ENCODE measurements around the gene POU2AF3.

Gene POU2AF3

GRCh38 chr11:111320728-111321568, 22.6 kb downstream of the POU2AF3 start:
- peak overlapping the region; percentile 68 for H2AFZ ChIP-seq (ENCODE audit: low read depth, low read length)
- H3K9ac ChIP-seq (ENCODE audit: low read length), result no peak overlapping the region
- no peak overlapping the region for H4K8ac ChIP-seq (ENCODE audit: low read length)
- no peak for DNase-seq
- H3K79me1 ChIP-seq (replicated peaks; ENCODE audit: low read length, poor library complexity, severe bottlenecking), result no peaks in the 10 kb centered on the region
- 87% methylated on average over 5 of the region's 5 CpGs for WGBS
- no peak overlapping the region for H2BK120ac ChIP-seq (ENCODE audit: low read depth, low read length)
- H3K36me3 ChIP-seq (ENCODE audit: control insufficient read depth in 1 of 2, insufficient read depth in 2 of 2, low read depth in 1 of 2, low read length in 2 of 2), result no peaks in the 10 kb centered on the region
- no peak overlapping the region for H3K4me2 ChIP-seq (ENCODE audit: low read length, poor library complexity, severe bottlenecking)
- H3K18ac ChIP-seq (ENCODE audit: low read depth in 1 of 2, low read length in 2 of 2), result no peak overlapping the region
- H2AK5ac ChIP-seq (ENCODE audit: low read length, severe bottlenecking), result no peak overlapping the region
- H3K27me3 ChIP-seq (ENCODE audit: control insufficient read depth in 1 of 2, insufficient read depth in 1 of 2, low read length in 2 of 2), result peaks cover 4 to 34% of the 10 kb centered on the region in 2 experiments
- H3K4ac ChIP-seq (ENCODE audit: low read depth in 1 of 2, low read length in 2 of 2), result no peak overlapping the region
- H2BK5ac ChIP-seq (ENCODE audit: low read depth, low read length, poor library complexity, severe bottlenecking), result no peak overlapping the region
- H3K9me3 ChIP-seq (ENCODE audit: control insufficient read depth, low read length), result peaks cover 3% of the 10 kb centered on the region
- H3K14ac ChIP-seq (ENCODE audit: low read length in 2 of 2), result no peak overlapping the region
- H3K4me1 ChIP-seq (ENCODE audit: control insufficient read depth, insufficient read depth, low read depth, low read length), result no peaks in the 10 kb centered on the region
- H2BK12ac ChIP-seq (ENCODE audit: low read length in 2 of 2), result no peak overlapping the region
- no peak overlapping the region for H3K4me3 ChIP-seq (ENCODE audit: insufficient read depth in 1 of 2, low read depth in 1 of 2, low read length in 2 of 2)
- no peak overlapping the region for H4K91ac ChIP-seq (ENCODE audit: low read length)
- no peak overlapping the region for H3K27ac ChIP-seq (ENCODE audit: low read length, poor library complexity, severe bottlenecking)
- H2BK15ac ChIP-seq (ENCODE audit: low read depth, poor library complexity, severe bottlenecking), result no peak overlapping the region
- H3K23ac ChIP-seq (ENCODE audit: low read length in 2 of 2), result no peak overlapping the region

- Histone ChIP-seq H3K4me1 (ENCODE audit: control insufficient read depth, insufficient read depth, low read depth, low read length) (no peaks in the 10 kb centered on the region), H3K9me3 (ENCODE audit: control insufficient read depth, low read length) (no peaks in the 10 kb centered on the region), H2BK12ac (ENCODE audit: low read length in 2 of 2) (no peak overlapping the region), H2AK5ac (ENCODE audit: low read length, severe bottlenecking) (no peak overlapping the region), H2AFZ (ENCODE audit: low read depth, low read length) (no peak overlapping the region), H3K9ac (ENCODE audit: low read length) (no peak overlapping the region), H3K79me1 (replicated peaks; ENCODE audit: low read length, poor library complexity, severe bottlenecking) (no peaks in the 10 kb centered on the region), H3K27ac (ENCODE audit: low read length, poor library complexity, severe bottlenecking) (no peak overlapping the region), H3K4me2 (ENCODE audit: low read length, poor library complexity, severe bottlenecking) (no peak overlapping the region), H2BK120ac (ENCODE audit: low read depth, low read length) (no peak overlapping the region), H3K23ac (ENCODE audit: low read length in 2 of 2) (no peak overlapping the region), H3K14ac (ENCODE audit: low read length in 2 of 2) (no peak overlapping the region), H3K36me3 (ENCODE audit: control insufficient read depth in 1 of 2, insufficient read depth in 2 of 2, low read depth in 1 of 2, low read length in 2 of 2) (no peaks in the 10 kb centered on the region), H4K8ac (ENCODE audit: low read length) (no peak overlapping the region), H3K4ac (ENCODE audit: low read depth in 1 of 2, low read length in 2 of 2) (no peak overlapping the region), H2BK5ac (ENCODE audit: low read depth, low read length, poor library complexity, severe bottlenecking) (no peak overlapping the region), H4K91ac (ENCODE audit: low read length) (no peak overlapping the region), H3K27me3 (ENCODE audit: control insufficient read depth in 1 of 2, insufficient read depth in 1 of 2, low read length in 2 of 2) (peaks cover 4 to 33% of the 10 kb centered on the region in 2 experiments), H3K4me3 (ENCODE audit: insufficient read depth in 1 of 2, low read depth in 1 of 2, low read length in 2 of 2) (no peak overlapping the region), H3K18ac (ENCODE audit: low read depth in 1 of 2, low read length in 2 of 2) (no peak overlapping the region), H2BK15ac (ENCODE audit: low read depth, poor library complexity, severe bottlenecking) (no peak overlapping the region)
- DNase-seq, result no peak
- WGBS, result 99% methylated on average over 2 of the region's 2 CpGs
Measured at GRCh38 chr11:111322534-111322933, 24.2 kb downstream of the POU2AF3 start.

- Histone ChIP-seq H2BK120ac (ENCODE audit: low read depth, low read length) (no peak overlapping the region), H3K36me3 (ENCODE audit: control insufficient read depth in 1 of 2, insufficient read depth in 2 of 2, low read depth in 1 of 2, low read length in 2 of 2) (no peaks in the 10 kb centered on the region), H3K4me1 (ENCODE audit: control insufficient read depth, insufficient read depth, low read depth, low read length) (no peaks in the 10 kb centered on the region), H3K4me3 (ENCODE audit: insufficient read depth in 1 of 2, low read depth in 1 of 2, low read length in 2 of 2) (peak overlapping the region in 1 of 2 experiments; percentile 34), H3K14ac (ENCODE audit: low read length in 2 of 2) (no peak overlapping the region), H2AFZ (ENCODE audit: low read depth, low read length) (no peak overlapping the region), H3K4ac (ENCODE audit: low read depth in 1 of 2, low read length in 2 of 2) (no peak overlapping the region), H3K27me3 (ENCODE audit: control insufficient read depth in 1 of 2, insufficient read depth in 1 of 2, low read length in 2 of 2) (peaks cover 4 to 28% of the 10 kb centered on the region in 2 experiments), H4K8ac (ENCODE audit: low read length) (no peak overlapping the region), H3K27ac (ENCODE audit: low read length, poor library complexity, severe bottlenecking) (no peak overlapping the region), H3K9ac (ENCODE audit: low read length) (peak overlapping the region; percentile 45), H2AK5ac (ENCODE audit: low read length, severe bottlenecking) (no peak overlapping the region), H3K9me3 (ENCODE audit: control insufficient read depth, low read length) (no peaks in the 10 kb centered on the region), H3K4me2 (ENCODE audit: low read length, poor library complexity, severe bottlenecking) (no peak overlapping the region), H2BK5ac (ENCODE audit: low read depth, low read length, poor library complexity, severe bottlenecking) (no peak overlapping the region), H4K91ac (ENCODE audit: low read length) (no peak overlapping the region), H3K79me1 (replicated peaks; ENCODE audit: low read length, poor library complexity, severe bottlenecking) (no peaks in the 10 kb centered on the region), H2BK15ac (ENCODE audit: low read depth, poor library complexity, severe bottlenecking) (no peak overlapping the region), H3K18ac (ENCODE audit: low read depth in 1 of 2, low read length in 2 of 2) (no peak overlapping the region), H2BK12ac (ENCODE audit: low read length in 2 of 2) (no peak overlapping the region), H3K23ac (ENCODE audit: low read length in 2 of 2) (no peak overlapping the region)
- WGBS, result 61% methylated on average over 4 of the region's 5 CpGs
- DNase-seq, result no peak
Measured at GRCh38 chr11:111324277-111324720, 26.0 kb downstream of the POU2AF3 start.

- H3K14ac ChIP-seq (ENCODE audit: low read length in 2 of 2), result no peak overlapping the region
- peaks cover 4 to 24% of the 10 kb centered on the region in 2 experiments for H3K27me3 ChIP-seq (ENCODE audit: control insufficient read depth in 1 of 2, insufficient read depth in 1 of 2, low read length in 2 of 2)
- no peak overlapping the region for H3K4ac ChIP-seq (ENCODE audit: low read depth in 1 of 2, low read length in 2 of 2)
- H2BK15ac ChIP-seq (ENCODE audit: low read depth, poor library complexity, severe bottlenecking), result no peak overlapping the region
- H2BK120ac ChIP-seq (ENCODE audit: low read depth, low read length), result no peak overlapping the region
- H2AK5ac ChIP-seq (ENCODE audit: low read length, severe bottlenecking), result no peak overlapping the region
- no peaks in the 10 kb centered on the region for H3K9me3 ChIP-seq (ENCODE audit: control insufficient read depth, low read length)
- no peaks in the 10 kb centered on the region for H3K79me1 ChIP-seq (replicated peaks; ENCODE audit: low read length, poor library complexity, severe bottlenecking)
- no peak overlapping the region for H3K9ac ChIP-seq (ENCODE audit: low read length)
- WGBS, result 93% methylated on average over 4 of the region's 5 CpGs
- H3K4me3 ChIP-seq (ENCODE audit: insufficient read depth in 1 of 2, low read depth in 1 of 2, low read length in 2 of 2), result no peak overlapping the region
- no peak overlapping the region for H2AFZ ChIP-seq (ENCODE audit: low read depth, low read length)
- H3K27ac ChIP-seq (ENCODE audit: low read length, poor library complexity, severe bottlenecking), result no peak overlapping the region
- H4K91ac ChIP-seq (ENCODE audit: low read length), result no peak overlapping the region
- no peak for DNase-seq
- H4K8ac ChIP-seq (ENCODE audit: low read length), result no peak overlapping the region
- H2BK5ac ChIP-seq (ENCODE audit: low read depth, low read length, poor library complexity, severe bottlenecking), result no peak overlapping the region
- H3K18ac ChIP-seq (ENCODE audit: low read depth in 1 of 2, low read length in 2 of 2), result no peak overlapping the region
- no peak overlapping the region for H2BK12ac ChIP-seq (ENCODE audit: low read length in 2 of 2)
- H3K4me1 ChIP-seq (ENCODE audit: control insufficient read depth, insufficient read depth, low read depth, low read length), result no peaks in the 10 kb centered on the region
- no peak overlapping the region for H3K4me2 ChIP-seq (ENCODE audit: low read length, poor library complexity, severe bottlenecking)
- H3K36me3 ChIP-seq (ENCODE audit: control insufficient read depth in 1 of 2, insufficient read depth in 2 of 2, low read depth in 1 of 2, low read length in 2 of 2), result no peaks in the 10 kb centered on the region
- H3K23ac ChIP-seq (ENCODE audit: low read length in 2 of 2), result no peak overlapping the region
Measured at GRCh38 chr11:111325259-111325658, 26.9 kb downstream of the POU2AF3 start.

Measured in mesenchymal stem cell (in vitro differentiated cells and primary cell).